CD8-positive, alpha-beta memory T cell (primary cell): ENCODE measurements around the gene SMAD1. TPM values are rescaled to one million over a fixed set of nuclear protein-coding genes. Genes with fewer than 3 reads are reported as not detected.
"Not testable (repeated sequence)": the region's sequence is repeated elsewhere in the genome, so short reads cannot be mapped to it uniquely, and the experiment has no call there.

Experiments
- CTCF ChIA-PET: fragments of 350-600 bp; sonication (Branson Sonifier 250); formaldehyde crosslinking; loops from one replicate; lab custom pipeline; 2021; ENCODE audit warnings: antibody characterized with exemption; lab: Charles Lee
- POLR2A ChIA-PET: fragments of 350-600 bp; sonication (Branson Sonifier 250); formaldehyde crosslinking; loops from one replicate; lab custom pipeline; 2021; ENCODE audit warnings: antibody characterized with exemption; lab: Charles Lee
- DNase-seq, 5 donors: peaks; one replicate each; pipeline versions ENCODE4 v3.0.0 to v3.0.0-alpha.2; 2020 to 2022; ENCODE audit warnings: mixed read lengths in 1 of 5
- H3K27ac ChIP-seq: one replicate; pipeline ENCODE4 v1.7.0; 2013; ENCODE audit warnings: low read depth, mild to moderate bottlenecking, low read length, moderate library complexity
- H3K27me3 ChIP-seq: 2 replicates; pipeline ENCODE4 v1.7.0; 2013; ENCODE audit warnings: low read length, mild to moderate bottlenecking; ENCODE audit not compliant: insufficient read depth, poor library complexity, severe bottlenecking
- H3K36me3 ChIP-seq: 2 replicates; pipeline ENCODE4 v1.7.0; 2013; ENCODE audit warnings: mild to moderate bottlenecking, low read length, moderate library complexity; ENCODE audit not compliant: insufficient read depth
- H3K4me1 ChIP-seq: 2 replicates; pipeline ENCODE4 v1.7.0; 2013; ENCODE audit warnings: mild to moderate bottlenecking, low read length, moderate library complexity; ENCODE audit not compliant: insufficient read depth
- H3K4me3 ChIP-seq: 2 replicates; pipeline ENCODE4 v1.7.0; 2013; ENCODE audit warnings: mild to moderate bottlenecking, low read length
- H3K9me3 ChIP-seq: 2 replicates; pipeline ENCODE4 v1.7.0; 2013; ENCODE audit warnings: mild to moderate bottlenecking, low read length
- H3K27ac Mint-ChIP-seq, 8 donors: one replicate each; pipeline ENCODE4 v1.8.0; 2020 to 2021; ENCODE audit warnings: mixed read lengths in 8 of 8, mild to moderate bottlenecking in 6 of 8, inconsistent platforms in 3 of 8, moderate library complexity in 3 of 8
- H3K27me3 Mint-ChIP-seq, 2 donors: one replicate each; pipeline ENCODE4 v1.8.0; 2020 to 2021; ENCODE audit warnings: mixed read lengths in 2 of 2, mild to moderate bottlenecking in 1 of 2, moderate library complexity in 1 of 2
- H3K36me3 Mint-ChIP-seq, 3 donors: one replicate each; pipeline ENCODE4 v1.8.0; 2020 to 2021; ENCODE audit warnings: mixed read lengths in 3 of 3, inconsistent platforms in 1 of 3, mild to moderate bottlenecking in 1 of 3
- H3K4me1 Mint-ChIP-seq, 3 donors: one replicate each; pipeline ENCODE4 v1.8.0; 2020 to 2021; ENCODE audit warnings: mixed read lengths in 3 of 3, inconsistent platforms in 1 of 3, mild to moderate bottlenecking in 1 of 3
- H3K4me3 Mint-ChIP-seq, 7 donors: one replicate each; pipeline ENCODE4 v1.8.0; 2020 to 2021; ENCODE audit warnings: mixed read lengths in 7 of 7, mild to moderate bottlenecking in 6 of 7, moderate library complexity in 4 of 7, inconsistent platforms in 2 of 7
- H3K9me3 Mint-ChIP-seq, 5 donors: one replicate each; pipeline ENCODE4 v1.8.0; 2020 to 2022; ENCODE audit warnings: mixed read lengths in 5 of 5, mild to moderate bottlenecking in 3 of 5, moderate library complexity in 2 of 5, inconsistent platforms in 1 of 5
- polyA plus RNA-seq: library from polyadenylated mRNA; unstranded; fragments of 300-500 nt; fragmentation: Illumina TruSeq; gene quantifications from one replicate; pipeline ENCODE4 v1.2.3, GENCODE V29; 2021
- total RNA-seq, 2 experiments: library from RNA; stranded (reverse); gene quantifications; one replicate each; pipeline ENCODE4 v1.2.3, GENCODE V29; 2021

SMAD1 gene
- total and polyA plus RNA-seq, 3 experiments from 2014 or later, result 0.52 to 1.6 (median 1.3) TPM

DNA sequence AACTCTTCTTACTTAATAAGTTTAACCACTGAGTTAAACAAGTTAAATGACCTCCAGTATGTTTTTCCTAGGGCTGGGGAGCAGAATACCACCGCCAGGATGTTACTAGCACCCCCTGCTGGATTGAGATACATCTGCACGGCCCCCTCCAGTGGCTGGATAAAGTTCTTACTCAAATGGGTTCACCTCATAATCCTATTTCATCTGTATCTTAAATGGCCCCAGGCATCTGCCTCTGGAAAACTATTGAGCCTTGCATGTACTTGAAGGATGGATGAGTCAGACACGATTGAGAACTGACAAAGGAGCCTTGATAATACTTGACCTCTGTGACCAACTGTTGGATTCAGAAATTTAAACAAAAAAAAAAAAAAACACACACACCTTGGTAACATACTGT is 76.1 kb downstream of the SMAD1 start:
- Histone ChIP-seq H3K27me3 (peaks cover 4% of the 10 kb centered on the region), H3K4me1 (no peaks in the 10 kb centered on the region), H3K36me3 (no peaks in the 10 kb centered on the region), H3K27ac (no peak overlapping the region), H3K9me3 (no peaks in the 10 kb centered on the region), H3K4me3 (no peak overlapping the region)
- ChIA-PET POLR2A (no interaction called here), CTCF (interaction anchor here (0.9 to 1.3 kb wide), 3 partner anchors 10 to 317 kb away, joined by 3 read pairs; no protein-coding TSS in a partner anchor)
- peaks cover 0 to under 1% (median 0%) of the 10 kb centered on the region in 3 donors for H3K4me1 Mint-ChIP-seq
- H3K9me3 Mint-ChIP-seq, result no peaks in the 10 kb centered on the region
- no peak overlapping the region for H3K27ac Mint-ChIP-seq
- peak in 2 of 5 donors; percentile 17 to 27 for DNase-seq
- no peaks in the 10 kb centered on the region for H3K36me3 Mint-ChIP-seq
- no peak overlapping the region for H3K4me3 Mint-ChIP-seq
- H3K27me3 Mint-ChIP-seq, result peaks cover 8 to 26% of the 10 kb centered on the region in 2 donors

DNA sequence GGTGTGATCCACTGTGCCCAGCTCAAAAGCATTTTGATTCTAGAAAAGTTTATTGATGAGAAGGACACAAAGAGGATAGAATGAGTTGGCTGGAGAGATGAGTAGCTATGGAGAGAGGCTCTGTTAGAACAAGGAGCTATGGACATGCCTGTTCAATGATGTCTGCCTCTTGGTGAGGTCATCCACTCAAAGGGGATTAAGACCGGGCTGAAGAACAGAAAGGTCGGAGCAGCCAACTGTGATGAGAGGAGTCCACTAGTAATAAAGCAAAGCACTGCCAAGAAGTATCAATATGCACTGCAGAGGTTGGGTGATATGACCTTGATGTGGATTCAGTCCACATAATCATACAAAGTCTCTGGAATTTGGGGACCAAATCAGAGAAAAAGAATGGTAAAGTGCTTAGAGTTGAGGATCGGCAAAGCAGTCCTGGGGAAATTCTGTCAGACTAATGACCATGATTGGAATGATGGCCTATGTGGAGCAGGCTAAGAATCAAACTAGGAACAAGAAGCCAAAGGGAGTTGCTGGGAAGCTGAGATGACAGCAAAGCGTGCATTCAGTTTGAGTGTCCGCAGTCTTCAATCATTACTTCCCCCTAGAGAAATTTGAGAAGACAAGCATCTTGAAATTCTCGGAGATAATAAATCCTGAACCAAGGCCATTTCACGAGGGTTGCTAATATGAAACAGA is 81.8 kb downstream of the SMAD1 start:
- H3K27ac ChIP-seq, result no peak overlapping the region
- DNase-seq, result no peak
- ChIA-PET POLR2A (no interaction called here), CTCF (no interaction called here)
- no peaks in the 10 kb centered on the region for H3K36me3 ChIP-seq
- Mint-ChIP-seq H3K27ac (no peak overlapping the region), H3K4me1 (no peaks in the 10 kb centered on the region), H3K9me3 (peaks cover 0 to 9% (median 5%) of the 10 kb centered on the region in 5 donors), H3K36me3 (no peaks in the 10 kb centered on the region), H3K27me3 (peaks cover 19 to 62% of the 10 kb centered on the region in 2 donors), H3K4me3 (no peak overlapping the region)
- no peaks in the 10 kb centered on the region for H3K9me3 ChIP-seq
- H3K4me1 ChIP-seq, result no peaks in the 10 kb centered on the region
- peaks cover 4% of the 10 kb centered on the region for H3K27me3 ChIP-seq
- no peak overlapping the region for H3K4me3 ChIP-seq

DNA sequence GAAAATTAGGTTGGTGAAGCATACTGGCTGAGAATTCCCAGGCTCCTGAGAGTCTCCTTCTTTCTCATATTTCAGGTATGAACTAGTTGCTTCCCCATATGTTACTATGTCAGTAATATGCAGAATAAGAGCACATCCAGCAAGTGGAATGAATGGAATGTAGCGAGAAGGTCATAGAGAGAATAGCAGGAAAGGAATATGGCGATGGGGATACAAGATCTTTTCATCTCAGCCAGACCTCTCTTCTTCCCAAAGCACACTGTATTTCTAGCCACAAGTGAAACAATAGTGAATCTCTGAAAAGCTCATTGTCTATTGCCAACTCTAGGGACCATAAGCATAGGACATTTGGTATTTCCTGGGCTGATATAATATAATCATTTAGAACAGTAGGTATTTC is 82.9 kb downstream of the SMAD1 start:
- Mint-ChIP-seq H3K36me3 (no peaks in the 10 kb centered on the region), H3K27me3 (peaks cover 22 to 63% of the 10 kb centered on the region in 2 donors), H3K4me1 (no peaks in the 10 kb centered on the region), H3K27ac (no peak overlapping the region), H3K4me3 (no peak overlapping the region), H3K9me3 (peaks cover 0 to 9% (median 5%) of the 10 kb centered on the region in 5 donors)
- H3K27ac ChIP-seq, result no peak overlapping the region
- POLR2A ChIA-PET, result no interaction called here
- no peak for DNase-seq
- H3K4me3 ChIP-seq, result no peak overlapping the region
- H3K4me1 ChIP-seq, result no peaks in the 10 kb centered on the region
- CTCF ChIA-PET, result no interaction called here
- no peaks in the 10 kb centered on the region for H3K9me3 ChIP-seq
- H3K27me3 ChIP-seq, result peaks cover 4% of the 10 kb centered on the region
- H3K36me3 ChIP-seq, result no peaks in the 10 kb centered on the region

DNA sequence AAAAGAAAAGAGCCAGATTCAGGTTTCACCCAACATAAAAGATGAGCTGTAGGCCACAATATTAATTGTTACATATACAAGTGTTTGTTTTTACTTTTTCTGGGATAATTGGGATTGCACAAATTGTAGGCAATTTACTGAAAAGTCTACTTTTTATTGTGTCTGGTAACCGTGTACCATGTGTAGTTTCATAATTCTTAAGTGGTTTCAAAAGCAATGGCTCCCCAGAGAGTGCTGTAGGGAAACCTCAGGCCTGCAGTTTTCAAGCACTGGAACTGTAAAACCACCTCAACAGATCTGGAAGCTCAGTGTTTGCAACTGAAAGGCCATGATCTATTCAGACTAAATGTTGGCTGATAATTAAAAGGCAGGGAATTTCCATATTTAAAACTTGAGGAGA is 83.7 kb downstream of the SMAD1 start:
- Histone ChIP-seq H3K36me3 (no peaks in the 10 kb centered on the region), H3K27me3 (peaks cover 4% of the 10 kb centered on the region), H3K4me1 (no peaks in the 10 kb centered on the region), H3K4me3 (no peak overlapping the region), H3K27ac (no peak overlapping the region), H3K9me3 (no peaks in the 10 kb centered on the region)
- Mint-ChIP-seq H3K27me3 (peaks cover 22 to 65% of the 10 kb centered on the region in 2 donors), H3K9me3 (peaks cover 0 to 9% (median 5%) of the 10 kb centered on the region in 5 donors), H3K4me1 (no peaks in the 10 kb centered on the region), H3K4me3 (no peak overlapping the region), H3K27ac (no peak overlapping the region), H3K36me3 (no peaks in the 10 kb centered on the region)
- no peak for DNase-seq
- ChIA-PET POLR2A (no interaction called here), CTCF (no interaction called here)

DNA sequence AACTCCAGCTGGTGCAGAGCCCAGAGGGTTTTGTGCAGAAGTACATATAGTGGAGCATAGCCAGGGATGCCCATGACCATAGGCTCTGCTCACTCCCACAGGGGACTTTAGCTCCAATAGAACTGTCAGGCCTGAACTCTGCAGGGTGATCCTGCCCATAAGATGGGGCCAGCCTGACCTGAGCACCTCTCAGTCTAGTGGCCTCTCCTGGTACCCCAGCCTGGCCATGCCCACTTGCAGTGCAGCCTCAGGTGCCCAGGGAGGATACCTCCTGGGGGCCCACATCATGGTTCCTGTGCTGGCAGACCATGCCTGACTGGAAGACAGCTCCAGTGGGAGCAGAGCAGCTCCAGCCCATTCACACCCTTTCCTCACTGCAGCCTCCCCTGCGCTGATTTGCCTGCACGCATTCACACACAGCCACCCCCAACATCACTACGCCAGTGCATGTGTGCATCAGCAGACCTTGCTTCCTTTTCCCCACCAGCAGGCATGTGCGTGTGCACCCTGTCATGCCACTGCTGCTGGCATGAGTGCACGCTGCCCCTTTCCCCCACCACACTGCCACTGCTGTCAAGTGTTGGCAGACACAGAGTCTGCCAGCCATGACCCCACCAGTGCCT is 84.5 kb downstream of the SMAD1 start:
- peaks cover 4% of the 10 kb centered on the region for H3K27me3 ChIP-seq
- H3K36me3 ChIP-seq, result no peaks in the 10 kb centered on the region
- DNase-seq, result no peak
- POLR2A ChIA-PET, result no interaction called here
- Mint-ChIP-seq H3K36me3 (no peaks in the 10 kb centered on the region), H3K4me1 (no peaks in the 10 kb centered on the region), H3K27ac (peak overlapping the region in 1 of 8 donors; percentile 34), H3K27me3 (peaks cover 22 to 70% of the 10 kb centered on the region in 2 donors), H3K9me3 (peaks cover 0 to 9% (median 5%) of the 10 kb centered on the region in 5 donors), H3K4me3 (no peak overlapping the region)
- no peak overlapping the region for H3K27ac ChIP-seq
- no peaks in the 10 kb centered on the region for H3K9me3 ChIP-seq
- H3K4me1 ChIP-seq, result no peaks in the 10 kb centered on the region
- CTCF ChIA-PET, result no interaction called here
- no peak overlapping the region for H3K4me3 ChIP-seq

- Mint-ChIP-seq H3K27me3 (peaks cover 20 to 65% of the 10 kb centered on the region in 2 donors), H3K9me3 (peaks cover 0 to 9% (median 5%) of the 10 kb centered on the region in 5 donors), H3K36me3 (no peaks in the 10 kb centered on the region), H3K4me3 (no peak overlapping the region), H3K27ac (peak overlapping the region in 1 of 8 donors; percentile 34), H3K4me1 (no peaks in the 10 kb centered on the region)
- no peaks in the 10 kb centered on the region for H3K9me3 ChIP-seq
- CTCF ChIA-PET, result no interaction called here
- H3K27ac ChIP-seq, result no peak overlapping the region
- H3K4me3 ChIP-seq, result no peak overlapping the region
- H3K4me1 ChIP-seq, result no peaks in the 10 kb centered on the region
- no peaks in the 10 kb centered on the region for H3K36me3 ChIP-seq
- POLR2A ChIA-PET, result no interaction called here
- no peak for DNase-seq
- peaks cover 4% of the 10 kb centered on the region for H3K27me3 ChIP-seq
Observed at GRCh38 chr4:145566768-145567167, 85.1 kb downstream of the SMAD1 start.

DNA sequence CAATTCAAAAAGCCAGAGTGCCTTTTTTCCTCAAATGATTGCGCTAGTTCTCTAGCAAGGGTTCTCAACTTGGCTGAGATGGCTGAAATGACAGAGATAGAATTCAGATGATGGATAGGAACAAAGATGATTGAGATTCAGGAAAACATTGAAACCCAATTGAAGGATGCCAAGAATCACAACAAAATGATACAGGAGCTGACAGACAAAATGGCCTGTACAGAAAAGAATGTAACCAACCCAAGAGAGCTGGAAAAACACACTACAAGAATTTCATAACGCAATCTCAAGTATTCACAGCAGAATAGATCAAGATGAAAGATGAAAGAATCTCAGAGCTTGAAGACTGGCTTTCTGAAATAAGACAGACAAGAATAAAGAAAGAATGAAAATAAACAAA is 85.9 kb downstream of the SMAD1 start:
- no peaks in the 10 kb centered on the region for H3K4me1 ChIP-seq
- H3K27me3 Mint-ChIP-seq, result peaks cover 16 to 68% of the 10 kb centered on the region in 2 donors
- no peak overlapping the region for H3K4me3 ChIP-seq
- H3K27me3 ChIP-seq, result peaks cover 1% of the 10 kb centered on the region
- H3K4me3 Mint-ChIP-seq, result no peak overlapping the region
- no peak overlapping the region for H3K27ac ChIP-seq
- DNase-seq, result no peak
- no peaks in the 10 kb centered on the region for H3K36me3 Mint-ChIP-seq
- no peaks in the 10 kb centered on the region for H3K4me1 Mint-ChIP-seq
- H3K9me3 ChIP-seq, result no peaks in the 10 kb centered on the region
- peaks cover 5 to 16% (median 10%) of the 10 kb centered on the region in 5 donors for H3K9me3 Mint-ChIP-seq
- POLR2A ChIA-PET, result no interaction called here
- CTCF ChIA-PET, result interaction anchor here (1.4 kb wide), 1 partner anchor 10 kb away, joined by 3 read pairs; no protein-coding TSS in a partner anchor
- H3K27ac Mint-ChIP-seq, result no peak overlapping the region
- no peaks in the 10 kb centered on the region for H3K36me3 ChIP-seq

DNA sequence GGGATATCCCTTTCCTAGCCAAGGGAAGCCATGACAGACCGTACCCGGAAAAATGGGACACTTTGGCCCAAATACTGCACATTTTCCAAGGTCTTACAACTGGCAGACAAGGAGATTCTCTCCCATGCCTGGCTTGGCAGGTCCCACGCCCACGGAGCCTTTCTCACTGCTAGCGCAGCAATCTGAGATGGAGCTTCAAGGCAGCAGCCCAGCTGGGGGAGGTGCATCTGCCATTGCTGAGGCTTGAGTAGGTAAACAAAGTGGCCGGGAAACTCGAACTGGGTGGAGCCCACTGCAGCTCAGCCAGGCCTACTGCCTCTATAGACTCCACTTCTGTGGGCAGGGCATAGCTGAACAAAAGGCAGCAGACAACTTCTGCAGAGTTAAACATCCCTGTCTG is 92.9 kb downstream of the SMAD1 start:
- POLR2A ChIA-PET, H3K36me3 ChIP-seq, H3K4me1 ChIP-seq, H3K27me3 ChIP-seq, H3K4me3 ChIP-seq, H3K36me3 Mint-ChIP-seq, DNase-seq, H3K4me1 Mint-ChIP-seq, H3K4me3 Mint-ChIP-seq, H3K27ac ChIP-seq, H3K9me3 ChIP-seq, CTCF ChIA-PET, H3K27ac Mint-ChIP-seq: not testable (repeated sequence)
- Mint-ChIP-seq H3K9me3 (peaks cover 3 to 17% (median 7%) of the 10 kb centered on the region in 5 donors), H3K27me3 (peaks cover 8 to 42% of the 10 kb centered on the region in 2 donors)
